Myocyte (in vitro differentiated cells): ENCODE data around the gene FSHB. TPM values are rescaled to one million over a fixed set of nuclear protein-coding genes. Genes with fewer than 3 reads are reported as not detected.
"Not testable (repeated sequence)": the region's sequence is repeated elsewhere in the genome, so short reads cannot be mapped to it uniquely, and the experiment has no call there.

Source experiments
- DNase-seq: peaks from one replicate; pipeline ENCODE4 v3.0.0-alpha.2; 2012; ENCODE audit warnings: low read depth
- total RNA-seq: library from RNA; depleted of rRNA; stranded (reverse); fragments of >200 nt; gene quantifications from 2 replicates; pipeline ENCODE4 v1.2.3, GENCODE V29; 2014

FSHB gene
- total RNA-seq, 1 donor from 2014 or later = not detected

GRCh38 chr11:30261821-30262220, 31.0 kb downstream of the FSHB start:
- DNase-seq = no peak

DNA sequence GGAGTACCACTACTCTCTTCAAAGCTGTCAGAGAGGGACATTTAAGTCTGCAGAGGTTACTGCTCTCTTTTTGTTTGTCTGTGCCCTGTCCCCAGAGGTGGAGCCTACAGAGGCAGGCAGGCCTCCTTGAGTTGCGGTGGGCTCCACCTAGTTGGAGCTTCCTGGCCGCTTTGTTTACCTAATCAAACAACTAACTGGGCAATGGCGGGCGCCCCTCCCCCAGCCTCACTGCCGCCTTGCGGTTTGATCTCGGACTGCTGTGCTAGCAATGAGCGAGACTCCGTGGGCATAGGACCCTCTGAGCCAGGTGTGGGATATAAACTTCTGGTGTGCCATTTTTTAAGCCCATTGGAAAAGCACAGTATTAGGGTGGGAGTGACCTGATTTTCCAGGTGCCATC, 37.8 kb downstream of the FSHB start:
- DNase-seq = not testable (repeated sequence)

DNA sequence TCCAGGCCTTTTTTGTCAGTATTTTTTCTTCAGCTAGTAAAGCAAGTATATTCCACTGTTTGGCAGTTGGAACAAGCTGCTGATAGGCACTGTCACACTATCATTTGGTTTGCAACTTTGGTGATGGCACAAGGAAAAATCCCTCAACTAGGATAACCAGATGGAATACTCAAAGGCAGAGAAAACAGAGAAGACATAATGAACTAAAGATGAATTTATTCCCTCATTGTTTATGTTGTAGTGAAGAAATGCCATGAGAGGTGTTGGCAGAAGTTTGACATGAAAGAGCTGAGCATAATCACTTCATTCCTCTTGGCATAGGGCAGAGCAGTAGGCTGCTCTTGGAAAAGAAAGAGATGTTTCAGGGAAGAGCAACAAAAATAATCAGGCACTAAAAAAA, 39.9 kb downstream of the FSHB start:
- no peak for DNase-seq

GRCh38 chr11:30277176-30277575, 46.4 kb downstream of the FSHB start:
- DNase-seq = no peak

GRCh38 chr11:30279796-30280195, 49.0 kb downstream of the FSHB start:
- DNase-seq = no peak

DNA sequence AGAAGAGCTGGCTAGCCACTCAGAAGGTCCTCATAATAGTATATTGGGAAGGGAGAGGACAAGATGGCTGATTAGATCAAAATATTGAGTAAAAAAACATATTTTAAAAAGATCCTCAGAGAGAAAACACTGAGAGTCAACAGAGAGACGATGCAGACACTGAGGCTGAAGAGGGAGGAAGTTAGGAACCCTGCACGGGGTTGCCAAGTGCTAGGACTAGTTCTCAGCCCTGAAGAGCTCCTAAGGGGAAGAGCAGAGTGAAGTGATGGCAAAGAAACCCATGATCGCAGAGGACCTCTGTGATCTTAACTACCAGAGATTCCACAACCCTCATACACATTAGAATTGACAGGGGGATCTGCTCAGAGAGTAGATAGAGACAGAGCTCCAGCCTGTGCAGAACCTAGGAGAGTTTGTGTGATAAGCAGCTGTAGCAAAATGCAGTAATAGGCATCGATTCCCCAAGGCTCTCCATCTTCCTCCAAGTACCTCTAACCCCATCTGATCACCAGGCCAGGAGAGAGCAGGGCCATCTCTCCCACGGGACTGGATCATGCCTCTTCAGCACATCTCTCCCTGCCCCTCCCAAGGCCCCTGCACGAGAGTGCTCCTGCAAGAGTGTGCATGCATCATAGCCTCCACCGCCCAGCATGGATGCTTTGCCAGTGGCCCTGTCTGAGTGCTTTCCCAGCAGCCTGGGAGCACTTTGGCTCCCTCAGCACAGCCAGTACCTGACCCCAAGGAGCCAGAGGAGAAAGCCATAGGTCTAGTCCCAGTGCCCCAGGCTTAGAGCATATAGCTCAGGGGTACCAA, 50.9 kb downstream of the FSHB start:
- no peak for DNase-seq

DNA sequence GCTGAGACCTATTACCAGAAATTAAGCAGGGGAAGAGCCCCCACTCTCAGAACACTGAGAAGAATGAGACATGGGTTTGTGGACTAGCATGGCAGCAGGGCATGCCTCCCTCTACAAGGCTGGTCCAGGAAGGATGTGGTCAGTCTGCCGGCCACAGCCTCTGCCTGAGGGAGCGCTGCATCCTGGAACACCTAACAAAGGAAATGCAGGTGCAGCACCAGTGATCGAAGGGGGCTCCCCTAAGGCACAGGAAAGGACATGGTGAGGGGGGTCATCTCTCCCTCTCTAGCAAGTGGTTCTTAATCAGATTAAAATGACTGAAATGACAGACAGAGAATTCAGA, 51.4 kb downstream of the FSHB start:
- no peak for DNase-seq

Other genes starting within 250 kb of the FSHB start
- 0.05 and 0.40 TPM in 2 replicates for gene KCNA4, start 214.0 kb upstream of the FSHB start, total RNA-seq
- 29.5 and 32.5 TPM in 2 replicates for gene ARL14EP, start 92.1 kb downstream of the FSHB start, total RNA-seq